Thoracic aorta (tissue), 2 donors: Measurements from ENCODE around the gene ITGA6. TPM values are rescaled to one million over a fixed set of nuclear protein-coding genes. Genes with fewer than 3 reads are reported as not detected.
"Not testable (repeated sequence)": the region's sequence is repeated elsewhere in the genome, so short reads cannot be mapped to it uniquely, and the experiment has no call there.

Experiments used
- ATAC-seq: fragments of 150-250 bp; one replicate; pipeline ENCODE4 v1.8.0; 2017; ENCODE audit warnings: low read depth; ENCODE audit not compliant: insufficient number of reproducible peaks, low FRiP score
- DNase-seq: peaks from one replicate; pipeline ENCODE4 v3.0.0-alpha.2; 2020; ENCODE audit warnings: low spot score
- H3K27ac ChIP-seq, 2 donors: fragments of 200-600 bp; sonication (generic); 1 replicate in 1 of 2; 2 replicates in 1 of 2; pipeline ENCODE4 v1.5.1; 2016; ENCODE audit warnings: mild to moderate bottlenecking in 2 of 2, moderate library complexity in 2 of 2
- H3K27me3 ChIP-seq: fragments of 200-600 bp; sonication (generic); replicated peaks from 2 replicates; pipeline ENCODE4 v1.6.0; 2016; ENCODE audit warnings: mild to moderate bottlenecking; ENCODE audit not compliant: insufficient read depth
- H3K36me3 ChIP-seq: fragments of 200-600 bp; sonication (generic); one replicate; pipeline ENCODE4 v1.5.1; 2016
- H3K4me1 ChIP-seq, 2 donors: fragments of 200-600 bp; sonication (generic); 1 replicate in 1 of 2; 2 replicates in 1 of 2; pipeline versions ENCODE4 v1.5.1 to v1.6.0; 2016; ENCODE audit warnings: low read depth in 2 of 2, mild to moderate bottlenecking in 1 of 2; ENCODE audit not compliant: control insufficient read depth in 1 of 2
- H3K4me3 ChIP-seq: fragments of 200-600 bp; sonication (generic); 2 replicates; pipeline ENCODE4 v1.5.1; 2016; ENCODE audit warnings: mild to moderate bottlenecking
- H3K9me3 ChIP-seq: fragments of 200-600 bp; sonication (generic); 2 replicates; pipeline ENCODE4 v1.5.1; 2016
- CTCF ChIP-seq: fragments of 200-600 bp; sonication (generic); IDR thresholded peaks from one replicate; pipeline ENCODE4 v1.5.1; 2019; ENCODE audit warnings: antibody characterized with exemption
- total RNA-seq, 2 donors: library from RNA; depleted of rRNA; stranded (reverse); fragments of >200 nt; gene quantifications; one replicate each; pipeline versions ENCODE4 v1.1.0 to v1.2.3, GENCODE V29; 2016

Gene ITGA6
- total RNA-seq, 2 donors from 2014 or later, result 20.2 to 27.3 TPM

- H3K27me3 ChIP-seq, result no peaks in the 10 kb centered on the region
- no peak for ATAC-seq
- no peaks in the 10 kb centered on the region for H3K9me3 ChIP-seq
- TF ChIP-seq CTCF, result no peak
- no peak overlapping the region for H3K27ac ChIP-seq
- H3K4me1 ChIP-seq, result no peaks in the 10 kb centered on the region
- no peak for DNase-seq
- no peak overlapping the region for H3K4me3 ChIP-seq
- no peaks in the 10 kb centered on the region for H3K36me3 ChIP-seq
Measured at GRCh38 chr2:172533687-172534086, 106.3 kb downstream of the ITGA6 start.

GRCh38 chr2:172535119-172535518, 107.7 kb downstream of the ITGA6 start:
- DNase-seq (no peak), ATAC-seq (no peak)
- no peak overlapping the region for H3K27ac ChIP-seq
- H3K9me3 ChIP-seq, result no peaks in the 10 kb centered on the region
- TF ChIP-seq CTCF, result no peak
- H3K36me3 ChIP-seq, result no peaks in the 10 kb centered on the region
- no peaks in the 10 kb centered on the region for H3K4me1 ChIP-seq
- no peaks in the 10 kb centered on the region for H3K27me3 ChIP-seq
- no peak overlapping the region for H3K4me3 ChIP-seq

GRCh38 chr2:172537851-172538250, 110.5 kb downstream of the ITGA6 start:
- DNase-seq, H3K27me3 ChIP-seq, H3K4me1 ChIP-seq, ATAC-seq, H3K27ac ChIP-seq, H3K4me3 ChIP-seq, H3K9me3 ChIP-seq, H3K36me3 ChIP-seq: not testable (repeated sequence)

GRCh38 chr2:172539767-172540166, 112.4 kb downstream of the ITGA6 start:
- DNase-seq (no peak), ATAC-seq (no peak)
- TF ChIP-seq CTCF, result no peak
- Histone ChIP-seq H3K27ac (no peak overlapping the region), H3K9me3 (no peaks in the 10 kb centered on the region), H3K4me3 (no peak overlapping the region), H3K4me1 (no peaks in the 10 kb centered on the region), H3K36me3 (no peaks in the 10 kb centered on the region), H3K27me3 (no peaks in the 10 kb centered on the region)

- TF ChIP-seq CTCF, result no peak
- Histone ChIP-seq H3K9me3 (no peaks in the 10 kb centered on the region), H3K4me3 (no peak overlapping the region), H3K4me1 (no peaks in the 10 kb centered on the region), H3K27ac (no peak overlapping the region), H3K27me3 (no peaks in the 10 kb centered on the region), H3K36me3 (no peaks in the 10 kb centered on the region)
- DNase-seq (no peak), ATAC-seq (no peak)
Measured at GRCh38 chr2:172540421-172540820, 113.0 kb downstream of the ITGA6 start.

GRCh38 chr2:172545408-172546075, 118.2 kb downstream of the ITGA6 start:
- Histone ChIP-seq H3K36me3 (no peaks in the 10 kb centered on the region), H3K9me3 (no peaks in the 10 kb centered on the region), H3K4me3 (no peak overlapping the region), H3K4me1 (no peaks in the 10 kb centered on the region), H3K27me3 (no peaks in the 10 kb centered on the region), H3K27ac (no peak overlapping the region)
- ATAC-seq (no peak), DNase-seq (no peak)
- no peak for TF ChIP-seq CTCF
